Mesendoderm (in vitro differentiated cells): ENCODE measurements around the gene MMP17.

Source experiments
- DNase-seq: peaks from one replicate; pipeline ENCODE4 v3.0.0; 2013
- H2AK5ac ChIP-seq: 2 replicates; pipeline ENCODE4 v1.6.1; 2013; ENCODE audit warnings: low read length, inconsistent platforms
- H2BK120ac ChIP-seq: 2 replicates; pipeline ENCODE4 v1.6.1; 2013; ENCODE audit warnings: low read depth, mild to moderate bottlenecking, low read length, moderate library complexity, mixed read lengths
- H2BK15ac ChIP-seq: replicated peaks from 2 replicates; pipeline ENCODE4 v1.6.1; 2013; ENCODE audit warnings: low read depth, mild to moderate bottlenecking, moderate library complexity
- H2BK5ac ChIP-seq: 2 replicates; pipeline ENCODE4 v1.6.1; 2013; ENCODE audit warnings: low read length, inconsistent platforms
- H3K18ac ChIP-seq: 2 replicates; pipeline ENCODE4 v1.6.1; 2013; ENCODE audit warnings: mild to moderate bottlenecking, low read length, mixed read lengths
- H3K23ac ChIP-seq: one replicate; pipeline ENCODE4 v1.6.1; 2013; ENCODE audit warnings: low read length
- H3K27ac ChIP-seq: 2 replicates; pipeline ENCODE4 v1.5.1; 2013; ENCODE audit warnings: low read depth, mild to moderate bottlenecking, inconsistent platforms, low read length, moderate library complexity
- H3K27me3 ChIP-seq: 2 replicates; pipeline ENCODE4 v1.6.1; 2013; ENCODE audit warnings: low read length, control low read depth, mild to moderate bottlenecking, inconsistent platforms; ENCODE audit not compliant: insufficient read depth, poor library complexity
- H3K36me3 ChIP-seq: 2 replicates; pipeline ENCODE4 v1.6.1; 2013; ENCODE audit warnings: low read length, inconsistent platforms; ENCODE audit not compliant: control insufficient read depth, insufficient read depth
- H3K4ac ChIP-seq: one replicate; pipeline ENCODE4 v1.6.1; 2013; ENCODE audit warnings: low read depth, mild to moderate bottlenecking, low read length, moderate library complexity
- H3K4me1 ChIP-seq: 2 replicates; pipeline ENCODE4 v1.6.1; 2013; ENCODE audit warnings: low read depth, low read length, inconsistent platforms; ENCODE audit not compliant: control insufficient read depth
- H3K4me2 ChIP-seq: 2 replicates; pipeline ENCODE4 v1.6.1; 2013; ENCODE audit warnings: low read length
- H3K4me3 ChIP-seq: 2 replicates; pipeline ENCODE4 v1.5.1; 2013; ENCODE audit warnings: mild to moderate bottlenecking, low read length
- H3K56ac ChIP-seq: one replicate; pipeline ENCODE4 v1.6.1; 2013; ENCODE audit warnings: low read length
- H3K79me1 ChIP-seq: 2 replicates; pipeline ENCODE4 v1.6.1; 2013; ENCODE audit warnings: low read length, inconsistent platforms
- H3K79me2 ChIP-seq: 2 replicates; pipeline ENCODE4 v1.6.1; 2013; ENCODE audit warnings: mild to moderate bottlenecking, low read length; ENCODE audit not compliant: control insufficient read depth, insufficient read depth
- H3K9ac ChIP-seq: 2 replicates; pipeline ENCODE4 v1.6.1; 2013; ENCODE audit warnings: low read length, inconsistent platforms
- H4K5ac ChIP-seq: one replicate; pipeline ENCODE4 v1.6.1; 2013; ENCODE audit warnings: low read length
- H4K8ac ChIP-seq: one replicate; pipeline ENCODE4 v1.6.1; 2013; ENCODE audit warnings: low read depth, mild to moderate bottlenecking, control low read depth, low read length, moderate library complexity
- WGBS: extraction: QIAGEN DNeasy Blood & Tissue Kit; methylation state at CpG from one replicate; pipeline ENCODE4 v1.1.7; 2013; ENCODE audit warnings: low lambda C conversion rate, missing lambda C conversion rate; ENCODE audit not compliant: insufficient coverage; ENCODE audit errors: extremely low coverage; 5-methylcytosine and 5-hydroxymethylcytosine counted together

Gene MMP17

DNA sequence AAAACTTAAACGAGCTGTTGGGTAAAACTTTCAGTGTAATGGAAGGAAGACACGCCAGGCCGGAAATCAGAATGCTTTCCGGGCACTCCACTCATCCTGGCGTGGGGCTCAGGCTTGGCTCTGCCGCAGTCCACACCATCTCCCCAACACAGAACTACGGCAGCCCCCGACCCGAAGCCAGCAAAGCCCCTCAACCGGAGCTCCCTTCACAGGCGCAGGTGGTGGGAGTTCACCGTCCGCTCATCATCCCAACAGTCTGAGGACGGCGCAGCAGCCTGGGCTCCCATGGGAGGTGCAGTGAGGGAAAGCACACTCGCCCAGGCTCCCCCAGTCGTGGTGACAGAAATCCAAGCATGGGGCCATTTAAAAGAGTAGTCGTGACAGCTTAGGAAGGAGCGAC, 11.0 kb upstream of the MMP17 start:
- no peak overlapping the region for H4K5ac ChIP-seq
- H3K9ac ChIP-seq: no peak overlapping the region
- no peak overlapping the region for H3K27ac ChIP-seq
- no peaks in the 10 kb centered on the region for H3K79me2 ChIP-seq
- no peak overlapping the region for H2BK15ac ChIP-seq
- H3K56ac ChIP-seq: no peak overlapping the region
- H3K79me1 ChIP-seq: no peaks in the 10 kb centered on the region
- no peak overlapping the region for H4K8ac ChIP-seq
- no peak overlapping the region for H3K4ac ChIP-seq
- no peaks in the 10 kb centered on the region for H3K4me1 ChIP-seq
- no peak overlapping the region for H2AK5ac ChIP-seq
- no peak overlapping the region for H3K4me2 ChIP-seq
- H2BK5ac ChIP-seq: no peak overlapping the region
- H2BK120ac ChIP-seq: no peak overlapping the region
- no peak overlapping the region for H3K18ac ChIP-seq
- WGBS: no CpG with 5 or more reads among the region's 19 CpGs
- no peaks in the 10 kb centered on the region for H3K36me3 ChIP-seq
- H3K4me3 ChIP-seq: no peak overlapping the region
- no peak for DNase-seq
- no peaks in the 10 kb centered on the region for H3K27me3 ChIP-seq
- H3K23ac ChIP-seq: peak overlapping the region; percentile 80

DNA sequence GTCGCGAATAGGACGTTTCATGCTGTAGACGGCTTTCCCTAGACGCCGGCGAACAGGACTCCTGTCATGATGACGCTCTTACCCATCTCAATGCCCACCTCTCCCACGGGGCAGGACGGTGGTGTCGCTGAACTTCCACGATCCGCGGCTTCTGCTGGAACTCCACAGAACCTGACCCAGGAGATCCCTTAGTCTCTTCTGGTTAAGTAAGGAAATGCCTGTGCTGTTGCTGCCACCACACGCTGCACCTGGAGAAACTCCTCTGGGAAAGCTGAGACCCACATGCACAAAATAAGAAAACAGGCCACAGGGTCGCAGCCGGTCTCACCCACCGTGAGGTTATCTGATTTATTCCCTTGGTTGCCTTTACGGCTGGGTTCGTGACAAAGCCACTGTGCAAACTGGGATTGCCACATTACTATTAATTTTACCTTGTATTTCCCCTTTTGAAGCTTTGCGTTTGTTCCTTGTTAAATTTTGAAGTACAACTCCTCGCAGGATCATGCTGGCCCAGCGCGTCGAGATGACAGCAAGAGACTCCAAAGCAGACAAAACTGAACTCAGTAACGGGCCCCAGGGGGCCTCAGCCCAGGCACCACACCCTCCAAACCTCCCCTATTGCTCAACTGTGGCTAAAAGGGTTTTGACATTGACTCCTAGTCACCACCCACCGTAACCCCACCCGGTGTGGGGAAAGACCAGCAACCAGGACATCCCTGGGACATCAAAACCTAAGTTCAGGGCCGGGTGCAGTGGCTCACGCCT, 9.2 kb upstream of the MMP17 start:
- no peak for DNase-seq
- Histone ChIP-seq H2BK5ac (no peak overlapping the region), H4K5ac (no peak overlapping the region), H3K23ac (no peak overlapping the region), H3K4me1 (no peaks in the 10 kb centered on the region), H3K27ac (no peak overlapping the region), H4K8ac (no peak overlapping the region), H3K27me3 (no peaks in the 10 kb centered on the region), H3K4me3 (no peak overlapping the region), H3K56ac (no peak overlapping the region), H2BK15ac (no peak overlapping the region), H3K18ac (no peak overlapping the region), H2BK120ac (no peak overlapping the region), H3K4ac (no peak overlapping the region), H3K79me1 (no peaks in the 10 kb centered on the region), H3K36me3 (no peaks in the 10 kb centered on the region), H3K79me2 (no peaks in the 10 kb centered on the region), H2AK5ac (no peak overlapping the region), H3K4me2 (no peak overlapping the region), H3K9ac (no peak overlapping the region)
- no CpG with 5 or more reads among the region's 30 CpGs for WGBS

DNA sequence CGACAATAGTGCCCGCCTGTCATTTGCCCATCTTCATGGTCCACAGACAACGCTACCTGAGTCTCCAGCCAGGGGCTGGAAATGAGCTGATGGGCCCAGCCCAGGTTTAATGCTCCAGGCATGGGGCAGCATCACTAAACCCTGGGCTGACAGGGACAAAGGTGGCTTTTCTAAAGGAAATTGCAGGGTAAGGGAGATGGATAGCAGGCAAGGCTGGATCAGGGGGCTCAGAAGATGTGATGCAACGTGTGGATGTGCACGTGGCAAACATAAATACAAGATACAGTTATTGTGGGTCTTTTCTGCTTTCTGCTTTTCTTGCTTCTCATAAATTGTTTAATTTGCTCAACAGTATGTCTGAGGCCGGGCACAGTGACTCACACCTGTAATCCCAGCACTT, 3.7 kb upstream of the MMP17 start:
- no peak overlapping the region for H3K27ac ChIP-seq
- WGBS: no CpG with 5 or more reads among the region's 6 CpGs
- no peak for DNase-seq

DNA sequence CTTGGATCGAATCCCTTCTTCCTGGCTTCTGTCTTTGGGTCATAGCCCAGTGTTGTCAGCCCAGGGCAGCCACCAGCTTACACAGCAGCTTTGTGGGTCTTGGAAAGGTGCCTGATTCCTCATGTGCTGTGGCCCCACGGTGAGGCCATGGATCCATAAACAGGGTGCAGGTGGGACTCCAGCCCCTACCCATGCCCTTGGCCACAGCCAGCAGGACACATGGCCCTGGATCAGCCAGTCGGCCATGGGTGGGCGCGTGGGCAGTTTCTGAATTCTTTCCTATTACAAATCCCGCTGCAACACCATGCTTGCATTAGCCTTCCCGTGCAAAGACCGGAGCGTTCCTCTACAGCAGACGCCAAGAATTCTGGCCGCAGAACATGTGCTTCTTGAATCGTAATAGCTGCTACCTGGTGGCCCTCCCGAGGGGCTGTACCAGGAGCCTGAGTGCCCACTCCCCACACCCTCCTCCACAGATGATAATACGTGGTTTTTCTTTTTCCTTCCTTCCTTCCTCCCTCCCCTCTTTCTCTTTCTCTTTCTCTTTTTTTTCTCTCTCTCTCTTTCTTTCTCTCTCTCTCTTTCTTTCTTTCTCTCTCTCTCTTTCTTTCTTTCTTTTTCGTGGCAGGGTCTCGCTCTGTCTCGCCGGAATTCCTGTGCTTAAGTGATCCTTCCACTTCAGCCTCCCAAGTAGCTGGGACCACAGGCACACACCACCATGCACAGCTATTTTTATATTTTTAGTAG, 2.9 kb upstream of the MMP17 start:
- Histone ChIP-seq H3K36me3 (no peaks in the 10 kb centered on the region), H2BK15ac (no peak overlapping the region), H3K79me1 (no peaks in the 10 kb centered on the region), H3K56ac (no peak overlapping the region), H3K79me2 (no peaks in the 10 kb centered on the region), H3K4me3 (no peak overlapping the region), H3K23ac (no peak overlapping the region), H2BK5ac (no peak overlapping the region), H2AK5ac (no peak overlapping the region), H3K27ac (no peak overlapping the region), H4K5ac (no peak overlapping the region), H3K18ac (no peak overlapping the region), H3K4me1 (no peaks in the 10 kb centered on the region), H3K4ac (no peak overlapping the region), H3K27me3 (peaks cover 4% of the 10 kb centered on the region), H4K8ac (no peak overlapping the region), H2BK120ac (no peak overlapping the region), H3K4me2 (no peak overlapping the region), H3K9ac (no peak overlapping the region)
- DNase-seq: no peak
- no CpG with 5 or more reads among the region's 18 CpGs for WGBS

More for the DNA sequence above, 3.7 kb upstream of the MMP17 start:
- no peak overlapping the region for H4K5ac ChIP-seq
- H3K4me2 ChIP-seq: no peak overlapping the region
- peaks cover under 1% of the 10 kb centered on the region for H3K27me3 ChIP-seq
- H3K23ac ChIP-seq: no peak overlapping the region
- no peak overlapping the region for H2BK5ac ChIP-seq
- H4K8ac ChIP-seq: no peak overlapping the region
- no peak overlapping the region for H2BK15ac ChIP-seq
- no peak overlapping the region for H3K9ac ChIP-seq
- H3K79me2 ChIP-seq: no peaks in the 10 kb centered on the region
- H2AK5ac ChIP-seq: no peak overlapping the region
- no peak overlapping the region for H3K56ac ChIP-seq
- no peak overlapping the region for H3K4ac ChIP-seq
- H3K4me1 ChIP-seq: no peaks in the 10 kb centered on the region
- no peaks in the 10 kb centered on the region for H3K36me3 ChIP-seq
- H2BK120ac ChIP-seq: no peak overlapping the region
- H3K79me1 ChIP-seq: no peaks in the 10 kb centered on the region
- no peak overlapping the region for H3K18ac ChIP-seq
- H3K4me3 ChIP-seq: no peak overlapping the region

GRCh38 chr12:131826097-131826928, 1.9 kb upstream of the MMP17 start:
- Histone ChIP-seq H3K79me2 (no peaks in the 10 kb centered on the region), H4K8ac (no peak overlapping the region), H2BK5ac (no peak overlapping the region), H3K27me3 (peaks cover 4% of the 10 kb centered on the region), H3K56ac (no peak overlapping the region), H3K4me1 (no peaks in the 10 kb centered on the region), H3K27ac (no peak overlapping the region), H3K79me1 (no peaks in the 10 kb centered on the region), H4K5ac (no peak overlapping the region), H3K4me3 (no peak overlapping the region), H2BK120ac (no peak overlapping the region), H3K23ac (no peak overlapping the region), H3K9ac (no peak overlapping the region), H2AK5ac (no peak overlapping the region), H3K36me3 (no peaks in the 10 kb centered on the region), H2BK15ac (no peak overlapping the region), H3K4ac (no peak overlapping the region), H3K18ac (no peak overlapping the region), H3K4me2 (no peak overlapping the region)
- WGBS: no CpG with 5 or more reads among the region's 23 CpGs
- DNase-seq: no peak
